Subcutaneous adipose tissue (tissue), 4 donors: ENCODE data around the gene SRCIN1. TPM values are rescaled to one million over a fixed set of nuclear protein-coding genes. Genes with fewer than 3 reads are reported as not detected.

Experiments
- CTCF ChIP-seq: fragments of 450-650 bp; IDR thresholded peaks from one replicate; pipeline ENCODE4 v1.5.1; 2016; ENCODE audit warnings: low read depth, mild to moderate bottlenecking, control low read depth, antibody characterized with exemption, moderate library complexity
- total RNA-seq, 4 donors: library from RNA; depleted of rRNA; stranded (reverse); fragments of >200 nt; gene quantifications; one replicate each; pipeline ENCODE4 v1.1.0, GENCODE V29; 2016

SRCIN1 gene
- total RNA-seq, 4 donors from 2014 or later = 0.82 to 11.5 (median 4.0) TPM

DNA sequence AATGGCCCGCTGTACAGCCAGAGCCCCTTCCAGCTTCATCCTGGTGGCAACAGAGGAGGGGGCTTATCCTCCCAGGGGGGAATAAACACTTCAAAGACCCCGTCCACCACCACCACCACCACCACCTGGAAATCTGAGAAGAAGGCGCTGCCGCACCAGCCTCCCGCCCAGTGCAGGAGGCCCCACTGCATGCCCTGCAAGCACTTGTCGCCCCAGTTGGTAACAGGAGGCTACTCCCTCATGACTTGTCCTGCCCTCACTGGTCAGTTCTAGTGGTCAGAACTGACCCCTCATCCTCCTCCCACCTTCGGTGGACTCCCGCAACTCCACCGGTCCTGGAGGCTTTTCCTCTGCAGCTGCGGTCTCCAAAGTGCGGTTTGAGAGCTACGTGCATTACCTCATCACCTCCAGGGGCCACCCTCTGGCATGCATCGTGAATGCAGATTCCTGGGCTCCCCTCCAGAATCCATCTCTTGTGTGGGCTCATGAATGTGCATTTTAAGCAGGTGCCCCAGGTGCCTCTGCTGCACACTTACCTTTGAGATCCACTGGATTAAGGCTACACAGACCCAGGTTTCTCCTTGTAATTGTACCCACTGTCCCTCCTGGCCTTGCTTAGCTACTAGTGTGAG, 71.8 kb downstream of the SRCIN1 start:
- no peak for TF ChIP-seq CTCF

DNA sequence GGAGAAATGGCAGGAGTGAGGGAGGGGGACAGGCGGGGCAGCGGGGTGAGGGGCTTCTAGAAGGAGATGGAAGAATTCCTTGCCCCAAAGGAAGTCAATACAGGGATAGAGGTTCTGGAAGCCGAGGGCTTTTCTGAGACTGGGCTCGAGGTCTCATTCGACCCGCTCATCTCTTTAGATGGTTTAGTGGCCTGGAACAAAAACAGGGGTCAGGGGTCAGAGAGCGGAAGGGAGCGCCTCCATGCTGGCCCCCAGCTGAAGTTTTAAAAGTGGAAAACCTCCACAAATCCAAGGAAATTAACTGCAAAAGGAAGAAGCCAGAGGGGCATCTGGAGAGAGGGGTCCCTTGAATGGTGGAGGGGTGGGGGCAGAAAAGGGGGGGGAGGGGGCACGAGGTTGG, 72.5 kb downstream of the SRCIN1 start:
- no peak for TF ChIP-seq CTCF

GRCh38 chr17:38532451-38532850, 73.3 kb downstream of the SRCIN1 start:
- no peak for TF ChIP-seq CTCF

DNA sequence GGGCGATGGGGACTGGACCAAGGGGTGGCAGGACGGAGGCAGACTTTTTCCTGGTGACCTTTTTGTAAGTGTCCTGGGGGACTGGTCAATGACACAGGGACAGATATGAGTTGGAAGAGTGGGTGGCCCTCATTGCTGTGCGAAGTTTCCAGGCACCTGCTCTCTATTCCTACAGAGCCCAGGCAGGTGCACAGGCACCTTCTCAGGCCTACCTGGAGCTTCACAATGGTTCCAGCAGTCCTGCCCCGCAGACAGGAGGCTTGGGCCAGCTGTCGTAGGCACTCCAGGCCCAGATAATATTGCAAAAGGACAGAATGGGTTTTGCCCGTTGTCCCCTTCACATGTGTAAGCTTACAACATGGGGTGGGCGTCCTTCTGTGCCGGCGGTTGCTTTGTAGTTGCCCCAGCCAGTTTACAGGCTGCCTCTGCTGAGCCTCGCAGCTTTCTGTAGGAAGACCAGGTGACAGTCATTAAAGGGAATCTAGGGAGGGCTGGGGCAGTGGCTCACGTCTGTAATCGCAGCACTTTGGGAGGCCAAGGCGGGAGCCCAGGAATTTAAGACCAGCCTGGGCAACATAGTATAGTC, 93.2 kb downstream of the SRCIN1 start:
- no peak for TF ChIP-seq CTCF

GRCh38 chr17:38511150-38512108, 94.3 kb downstream of the SRCIN1 start:
- TF ChIP-seq CTCF = no peak

- no peak for TF ChIP-seq CTCF
These were observed 95.2 kb downstream of the SRCIN1 start for GRCh38 chr17:38510421-38511149.
